Measurements from ENCODE around the gene DPYSL3.

DNA sequence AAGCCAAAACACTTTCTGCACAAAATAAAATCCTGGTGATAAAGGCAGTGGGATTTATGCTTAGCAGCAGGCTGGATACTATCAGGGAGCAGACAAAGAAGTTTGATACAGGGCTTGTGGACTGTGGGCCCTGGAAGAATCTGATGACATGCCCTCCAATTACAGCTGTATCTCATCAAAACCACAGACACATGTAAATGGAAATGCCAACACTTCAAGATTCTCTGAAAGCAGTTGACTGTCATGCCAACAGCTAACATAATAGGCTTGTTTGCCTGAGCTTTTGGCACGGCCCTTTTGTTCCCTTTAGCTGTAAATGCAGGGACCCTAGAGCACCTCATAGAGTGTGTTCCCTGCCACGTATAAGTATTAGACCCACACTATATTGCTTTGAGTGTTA is 160.6 kb downstream of the DPYSL3 start:
- TF ChIP-seq, protein P1, sequence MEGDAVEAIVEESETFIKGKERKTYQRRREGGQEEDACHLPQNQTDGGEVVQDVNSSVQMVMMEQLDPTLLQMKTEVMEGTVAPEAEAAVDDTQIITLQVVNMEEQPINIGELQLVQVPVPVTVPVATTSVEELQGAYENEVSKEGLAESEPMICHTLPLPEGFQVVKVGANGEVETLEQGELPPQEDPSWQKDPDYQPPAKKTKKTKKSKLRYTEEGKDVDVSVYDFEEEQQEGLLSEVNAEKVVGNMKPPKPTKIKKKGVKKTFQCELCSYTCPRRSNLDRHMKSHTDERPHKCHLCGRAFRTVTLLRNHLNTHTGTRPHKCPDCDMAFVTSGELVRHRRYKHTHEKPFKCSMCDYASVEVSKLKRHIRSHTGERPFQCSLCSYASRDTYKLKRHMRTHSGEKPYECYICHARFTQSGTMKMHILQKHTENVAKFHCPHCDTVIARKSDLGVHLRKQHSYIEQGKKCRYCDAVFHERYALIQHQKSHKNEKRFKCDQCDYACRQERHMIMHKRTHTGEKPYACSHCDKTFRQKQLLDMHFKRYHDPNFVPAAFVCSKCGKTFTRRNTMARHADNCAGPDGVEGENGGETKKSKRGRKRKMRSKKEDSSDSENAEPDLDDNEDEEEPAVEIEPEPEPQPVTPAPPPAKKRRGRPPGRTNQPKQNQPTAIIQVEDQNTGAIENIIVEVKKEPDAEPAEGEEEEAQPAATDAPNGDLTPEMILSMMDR (IDR thresholded peaks at IDR 0.05) = no peak
- TF ChIP-seq EP300 (IDR thresholded peaks at IDR 0.05) = no peak

All from tibial nerve (tissue), 4 donors.